ENCODE data around the gene PIK3R4.

PIK3R4 gene

GRCh38 chr3:130743354-130743753 is 3.3 kb downstream of the PIK3R4 start:
- Histone ChIP-seq H3K4me3 (ENCODE audit: insufficient read depth, low read depth, low read length) (no peak overlapping the region), H3K27ac (ENCODE audit: insufficient read depth, low read depth, low read length, poor library complexity, severe bottlenecking) (no peak overlapping the region), H3K36me3 (ENCODE audit: control insufficient read depth, insufficient read depth, low read length) (peaks cover 14% of the 10 kb centered on the region), H3K27me3 (ENCODE audit: control insufficient read depth, insufficient read depth, low read length, poor library complexity, severe bottlenecking) (no peaks in the 10 kb centered on the region), H3K4me1 (ENCODE audit: control insufficient read depth, insufficient read depth, low read length) (peaks cover 19% of the 10 kb centered on the region), H3K9me3 (ENCODE audit: control insufficient read depth, low read length) (no peaks in the 10 kb centered on the region)
- 95% methylated on average over 2 of the region's 2 CpGs for WGBS, 2 experiments

GRCh38 chr3:130741946-130742610 is 4.6 kb downstream of the PIK3R4 start:
- WGBS, 2 experiments = 93 to 95% methylated on average over 4 to 5 of the region's 6 CpGs
- Histone ChIP-seq H3K36me3 (ENCODE audit: control insufficient read depth, insufficient read depth, low read length) (peaks cover 14% of the 10 kb centered on the region), H3K27ac (ENCODE audit: insufficient read depth, low read depth, low read length, poor library complexity, severe bottlenecking) (no peak overlapping the region), H3K4me1 (ENCODE audit: control insufficient read depth, insufficient read depth, low read length) (peaks cover 19% of the 10 kb centered on the region), H3K9me3 (ENCODE audit: control insufficient read depth, low read length) (no peaks in the 10 kb centered on the region), H3K4me3 (ENCODE audit: insufficient read depth, low read depth, low read length) (no peak overlapping the region), H3K27me3 (ENCODE audit: control insufficient read depth, insufficient read depth, low read length, poor library complexity, severe bottlenecking) (no peaks in the 10 kb centered on the region)

- Histone ChIP-seq H3K4me3 (ENCODE audit: insufficient read depth, low read depth, low read length) (no peak overlapping the region), H3K36me3 (ENCODE audit: control insufficient read depth, insufficient read depth, low read length) (peaks cover 14% of the 10 kb centered on the region), H3K27me3 (ENCODE audit: control insufficient read depth, insufficient read depth, low read length, poor library complexity, severe bottlenecking) (no peaks in the 10 kb centered on the region), H3K4me1 (ENCODE audit: control insufficient read depth, insufficient read depth, low read length) (peaks cover 8% of the 10 kb centered on the region), H3K27ac (ENCODE audit: insufficient read depth, low read depth, low read length, poor library complexity, severe bottlenecking) (no peak overlapping the region), H3K9me3 (ENCODE audit: control insufficient read depth, low read length) (no peaks in the 10 kb centered on the region)
Measured at GRCh38 chr3:130739848-130740247, 6.8 kb downstream of the PIK3R4 start.

GRCh38 chr3:130738241-130738640 is 8.4 kb downstream of the PIK3R4 start:
- H3K4me3 ChIP-seq (ENCODE audit: insufficient read depth, low read depth, low read length) = no peak overlapping the region
- 96 to 98% methylated on average over 3 of the region's 4 CpGs for WGBS, 2 experiments
- H3K36me3 ChIP-seq (ENCODE audit: control insufficient read depth, insufficient read depth, low read length) = peaks cover 19% of the 10 kb centered on the region
- no peak overlapping the region for H3K27ac ChIP-seq (ENCODE audit: insufficient read depth, low read depth, low read length, poor library complexity, severe bottlenecking)
- no peaks in the 10 kb centered on the region for H3K27me3 ChIP-seq (ENCODE audit: control insufficient read depth, insufficient read depth, low read length, poor library complexity, severe bottlenecking)
- no peaks in the 10 kb centered on the region for H3K9me3 ChIP-seq (ENCODE audit: control insufficient read depth, low read length)
- H3K4me1 ChIP-seq (ENCODE audit: control insufficient read depth, insufficient read depth, low read length) = no peaks in the 10 kb centered on the region

GRCh38 chr3:130737622-130738021 is 9.0 kb downstream of the PIK3R4 start:
- WGBS, 2 experiments = 87 to 100% methylated on average over 1 to 2 of the region's 2 CpGs
- Histone ChIP-seq H3K27me3 (ENCODE audit: control insufficient read depth, insufficient read depth, low read length, poor library complexity, severe bottlenecking) (no peaks in the 10 kb centered on the region), H3K9me3 (ENCODE audit: control insufficient read depth, low read length) (no peaks in the 10 kb centered on the region), H3K27ac (ENCODE audit: insufficient read depth, low read depth, low read length, poor library complexity, severe bottlenecking) (no peak overlapping the region), H3K36me3 (ENCODE audit: control insufficient read depth, insufficient read depth, low read length) (peaks cover 22% of the 10 kb centered on the region), H3K4me1 (ENCODE audit: control insufficient read depth, insufficient read depth, low read length) (no peaks in the 10 kb centered on the region), H3K4me3 (ENCODE audit: insufficient read depth, low read depth, low read length) (no peak overlapping the region)

- H3K27ac ChIP-seq (ENCODE audit: insufficient read depth, low read depth, low read length, poor library complexity, severe bottlenecking) = no peak overlapping the region
Measured at GRCh38 chr3:130733236-130733875, 13.3 kb downstream of the PIK3R4 start.

GRCh38 chr3:130732501-130732900 is 14.1 kb downstream of the PIK3R4 start:
- no peaks in the 10 kb centered on the region for H3K27me3 ChIP-seq (ENCODE audit: control insufficient read depth, insufficient read depth, low read length, poor library complexity, severe bottlenecking)
- H3K36me3 ChIP-seq (ENCODE audit: control insufficient read depth, insufficient read depth, low read length) = peaks cover 16% of the 10 kb centered on the region
- H3K9me3 ChIP-seq (ENCODE audit: control insufficient read depth, low read length) = no peaks in the 10 kb centered on the region
- no peak overlapping the region for H3K27ac ChIP-seq (ENCODE audit: insufficient read depth, low read depth, low read length, poor library complexity, severe bottlenecking)
- 100% methylated on average over 1 of the region's 2 CpGs; no CpG with 5 or more reads in 1 of the 2 experiments for WGBS, 2 experiments
- no peaks in the 10 kb centered on the region for H3K4me1 ChIP-seq (ENCODE audit: control insufficient read depth, insufficient read depth, low read length)
- no peak overlapping the region for H3K4me3 ChIP-seq (ENCODE audit: insufficient read depth, low read depth, low read length)

More at GRCh38 chr3:130733236-130733875, 13.3 kb downstream of the PIK3R4 start:
- Histone ChIP-seq H3K4me1 (ENCODE audit: control insufficient read depth, insufficient read depth, low read length) (no peaks in the 10 kb centered on the region), H3K36me3 (ENCODE audit: control insufficient read depth, insufficient read depth, low read length) (peaks cover 16% of the 10 kb centered on the region), H3K9me3 (ENCODE audit: control insufficient read depth, low read length) (no peaks in the 10 kb centered on the region), H3K4me3 (ENCODE audit: insufficient read depth, low read depth, low read length) (no peak overlapping the region), H3K27me3 (ENCODE audit: control insufficient read depth, insufficient read depth, low read length, poor library complexity, severe bottlenecking) (no peaks in the 10 kb centered on the region)
- 93% methylated on average over 8 of the region's 8 CpGs for WGBS, 2 experiments

- Histone ChIP-seq H3K27me3 (ENCODE audit: control insufficient read depth, insufficient read depth, low read length, poor library complexity, severe bottlenecking) (no peaks in the 10 kb centered on the region), H3K36me3 (ENCODE audit: control insufficient read depth, insufficient read depth, low read length) (peaks cover 16% of the 10 kb centered on the region), H3K4me3 (ENCODE audit: insufficient read depth, low read depth, low read length) (no peak overlapping the region), H3K27ac (ENCODE audit: insufficient read depth, low read depth, low read length, poor library complexity, severe bottlenecking) (no peak overlapping the region), H3K9me3 (ENCODE audit: control insufficient read depth, low read length) (no peaks in the 10 kb centered on the region), H3K4me1 (ENCODE audit: control insufficient read depth, insufficient read depth, low read length) (no peaks in the 10 kb centered on the region)
- 92 to 93% methylated on average over 5 to 6 of the region's 6 CpGs for WGBS, 2 experiments
Measured at GRCh38 chr3:130731817-130732216, 14.8 kb downstream of the PIK3R4 start.

GRCh38 chr3:130729154-130729553 is 17.5 kb downstream of the PIK3R4 start:
- H3K27me3 ChIP-seq (ENCODE audit: control insufficient read depth, insufficient read depth, low read length, poor library complexity, severe bottlenecking) = no peaks in the 10 kb centered on the region
- no peaks in the 10 kb centered on the region for H3K9me3 ChIP-seq (ENCODE audit: control insufficient read depth, low read length)
- no peaks in the 10 kb centered on the region for H3K4me1 ChIP-seq (ENCODE audit: control insufficient read depth, insufficient read depth, low read length)
- H3K36me3 ChIP-seq (ENCODE audit: control insufficient read depth, insufficient read depth, low read length) = peaks cover 16% of the 10 kb centered on the region
- 96 to 97% methylated on average over 2 of the region's 2 CpGs for WGBS, 2 experiments
- no peak overlapping the region for H3K4me3 ChIP-seq (ENCODE audit: insufficient read depth, low read depth, low read length)
- no peak overlapping the region for H3K27ac ChIP-seq (ENCODE audit: insufficient read depth, low read depth, low read length, poor library complexity, severe bottlenecking)

- no peaks in the 10 kb centered on the region for H3K27me3 ChIP-seq (ENCODE audit: control insufficient read depth, insufficient read depth, low read length, poor library complexity, severe bottlenecking)
- 97 to 100% methylated on average over 2 of the region's 2 CpGs for WGBS, 2 experiments
- no peaks in the 10 kb centered on the region for H3K9me3 ChIP-seq (ENCODE audit: control insufficient read depth, low read length)
- H3K4me1 ChIP-seq (ENCODE audit: control insufficient read depth, insufficient read depth, low read length) = no peaks in the 10 kb centered on the region
- no peak overlapping the region for H3K4me3 ChIP-seq (ENCODE audit: insufficient read depth, low read depth, low read length)
- H3K27ac ChIP-seq (ENCODE audit: insufficient read depth, low read depth, low read length, poor library complexity, severe bottlenecking) = no peak overlapping the region
- peaks cover 5% of the 10 kb centered on the region for H3K36me3 ChIP-seq (ENCODE audit: control insufficient read depth, insufficient read depth, low read length)
Measured at GRCh38 chr3:130728037-130728436, 18.6 kb downstream of the PIK3R4 start.
